IMR-90 (cell line): ENCODE results near the gene PIGP.

Source experiments
- CEBPB ChIP-seq: IDR thresholded peaks from 2 replicates; pipeline ENCODE4 v1.6.1; 2012; ENCODE audit warnings: low read depth, low read length, improper control_type of control experiment
- CTCF ChIP-seq: conservative IDR thresholded peaks from 2 replicates; pipeline ENCODE4 v1.5.1; 2012; ENCODE audit warnings: mild to moderate bottlenecking, low read depth, low read length, improper control_type of control experiment
- ELK1 ChIP-seq: fragments of 150-350 bp; IDR thresholded peaks from 2 replicates; pipeline ENCODE4 v1.6.1; 2016; ENCODE audit warnings: low read depth, mild to moderate bottlenecking, low read length, moderate library complexity, borderline replicate concordance
- MAZ ChIP-seq: IDR thresholded peaks from 2 replicates; pipeline ENCODE4 v1.6.1; 2012; ENCODE audit warnings: low read depth, mild to moderate bottlenecking, low read length, improper control_type of control experiment, moderate library complexity, borderline replicate concordance
- MXI1 ChIP-seq: IDR thresholded peaks from 2 replicates; pipeline ENCODE4 v1.6.1; 2012; ENCODE audit warnings: low read depth, mild to moderate bottlenecking, low read length, moderate library complexity, borderline replicate concordance
- POLR2A ChIP-seq: IDR thresholded peaks from 2 replicates; pipeline ENCODE4 v1.6.1; 2012; ENCODE audit warnings: mild to moderate bottlenecking, low read depth, low read length
- USF2 ChIP-seq: fragments of 150-350 bp; IDR thresholded peaks from 2 replicates; pipeline ENCODE4 v1.6.1; 2017; ENCODE audit warnings: mild to moderate bottlenecking, antibody characterized with exemption, low read length, low read depth

GRCh38 chr21:37075214-37075770 lies 2.4 kb upstream of the PIGP start:
- TF ChIP-seq CTCF: no peak
- TF ChIP-seq MXI1: no peak
- TF ChIP-seq USF2: no peak
- no peak for TF ChIP-seq ELK1
- no peak for TF ChIP-seq POLR2A
- TF ChIP-seq MAZ: no peak
- no peak for TF ChIP-seq CEBPB
